AML-193 (cell line): Measurements from ENCODE around the gene SAMD9L.

Experiments used
- DNase-seq, 2 experiments: peaks; one replicate each; lab custom pipeline; 2025; lab: John Stamatoyannopoulos, UW

The SAMD9L gene

DNA sequence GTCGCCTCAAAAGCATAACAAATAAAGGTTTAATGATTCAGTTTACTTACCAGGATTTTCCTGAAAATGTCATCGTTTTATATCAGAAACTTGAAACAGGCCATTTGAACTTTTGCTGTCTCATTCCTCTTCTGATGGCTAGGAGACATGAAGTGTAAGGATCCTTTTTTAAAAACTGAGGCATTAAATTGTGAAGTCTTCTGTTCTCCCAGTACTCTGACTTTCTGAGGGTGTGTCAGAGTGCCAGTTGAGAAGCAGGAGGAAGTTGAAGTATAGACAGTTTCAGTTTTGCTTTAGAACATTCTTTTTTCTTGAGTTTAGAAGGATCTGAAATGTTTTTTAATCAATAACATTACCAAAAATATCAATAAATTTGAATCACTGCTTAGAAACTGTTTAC lies at the start of gene SAMD9L:
Gene SAMD9L (minus strand): TSS at position 242 of the 400 bp plus-strand sequence. CDS start 12,414 bp downstream, outside the sequence.
- peak; percentile 32 to 36 for DNase-seq

DNA sequence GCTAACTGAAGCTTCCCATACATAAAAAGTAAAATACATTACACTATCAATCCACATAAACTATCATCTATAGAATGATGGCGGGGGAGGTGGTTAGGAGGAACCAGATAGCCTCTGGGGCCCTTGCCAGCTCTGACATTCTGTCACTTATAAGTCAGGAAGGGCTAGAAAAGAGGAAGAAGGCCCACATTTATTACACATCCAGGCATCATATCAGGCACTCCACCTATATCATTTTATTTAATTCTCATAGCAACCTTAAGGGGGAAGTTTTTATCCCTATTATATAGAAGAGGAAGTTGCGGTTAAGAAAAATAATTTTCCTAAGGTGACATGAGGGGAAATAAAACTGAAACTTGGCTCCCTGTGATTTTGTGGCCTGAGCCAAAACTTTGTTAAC lies 48.2 kb upstream of the SAMD9L start:
- peak; percentile 53 to 62 for DNase-seq

- no peak for DNase-seq
Observed at GRCh38 chr7:93194386-93194785, 46.2 kb upstream of the SAMD9L start.

DNA sequence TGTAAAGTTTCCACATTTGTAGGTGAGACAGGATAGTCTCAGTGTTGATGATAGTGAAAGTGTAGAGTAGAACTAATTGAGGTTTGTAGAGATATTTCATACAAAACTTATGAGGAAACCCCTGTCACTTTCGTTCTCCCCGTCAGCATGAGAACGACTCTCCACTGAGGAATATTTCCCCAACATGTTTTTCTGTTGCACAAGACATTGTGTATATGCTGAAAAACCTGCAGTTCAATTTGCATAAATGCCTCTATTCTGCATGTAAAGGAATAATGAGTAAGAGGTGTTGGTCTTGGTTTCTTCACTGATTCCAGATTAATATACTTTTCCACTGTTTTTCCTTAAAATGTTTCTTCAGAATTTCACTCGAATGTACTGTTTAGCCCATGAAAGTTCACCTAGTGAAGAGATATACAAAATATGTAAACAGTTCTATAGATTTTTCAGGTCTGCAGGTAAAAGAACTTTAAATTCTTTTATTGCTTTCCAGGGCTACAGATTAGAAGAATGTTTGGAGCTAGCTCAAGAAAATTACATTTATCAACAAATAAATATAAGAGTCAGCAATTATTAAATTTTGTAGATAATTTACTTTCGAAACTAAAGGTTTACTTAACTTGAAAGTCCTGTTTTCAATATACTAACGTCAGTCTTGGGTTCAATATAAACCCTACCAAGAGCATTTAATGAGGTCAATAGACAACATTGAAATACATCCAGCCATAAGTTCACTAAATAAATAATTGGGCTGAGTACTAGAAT lies 40.9 kb upstream of the SAMD9L start:
- no peak for DNase-seq

GRCh38 chr7:93185303-93186027 lies 37.3 kb upstream of the SAMD9L start:
- DNase-seq = no peak

GRCh38 chr7:93179173-93179572 lies 31.0 kb upstream of the SAMD9L start:
- no peak for DNase-seq

DNA sequence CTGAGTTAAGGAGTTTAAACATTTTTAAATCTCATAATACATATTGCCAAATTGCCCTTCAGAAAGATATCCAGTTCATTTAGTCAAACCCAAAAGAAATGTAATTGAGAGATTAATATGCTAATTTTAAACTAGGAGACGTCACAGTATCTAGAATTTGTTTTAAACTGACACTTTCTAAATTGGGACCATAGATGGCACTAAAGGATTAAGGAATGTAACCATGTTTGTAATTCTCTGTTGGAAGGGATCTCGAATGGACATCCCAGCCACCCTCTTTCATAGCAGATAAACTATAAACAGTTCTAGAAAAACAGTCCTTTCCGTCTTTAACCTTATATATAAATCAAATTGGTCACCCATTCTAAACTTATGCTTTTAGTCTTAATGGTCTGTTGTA lies 30.0 kb upstream of the SAMD9L start:
- DNase-seq = peak; percentile 22 to 36

GRCh38 chr7:93176992-93177580 lies 28.9 kb upstream of the SAMD9L start:
- no peak for DNase-seq

DNA sequence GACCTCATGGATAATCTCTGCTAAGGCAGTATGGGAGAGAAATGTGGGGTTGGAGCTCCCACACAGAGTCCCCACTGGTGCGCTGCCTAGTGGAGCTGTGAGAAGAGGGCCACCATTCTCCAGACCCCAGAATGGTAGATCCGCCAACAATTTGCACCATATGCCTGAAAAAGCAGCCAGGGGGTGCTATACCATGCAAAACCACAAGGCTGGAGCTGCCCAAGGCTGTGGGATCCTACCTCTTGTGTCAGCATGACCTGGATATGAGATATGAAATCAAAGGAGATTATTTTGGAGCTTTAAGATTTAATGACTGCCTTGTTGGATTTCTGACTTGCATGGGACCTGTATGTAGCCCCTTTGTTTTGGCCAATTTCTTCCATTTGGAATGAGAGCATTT lies 27.0 kb upstream of the SAMD9L start:
- DNase-seq = no peak

DNA sequence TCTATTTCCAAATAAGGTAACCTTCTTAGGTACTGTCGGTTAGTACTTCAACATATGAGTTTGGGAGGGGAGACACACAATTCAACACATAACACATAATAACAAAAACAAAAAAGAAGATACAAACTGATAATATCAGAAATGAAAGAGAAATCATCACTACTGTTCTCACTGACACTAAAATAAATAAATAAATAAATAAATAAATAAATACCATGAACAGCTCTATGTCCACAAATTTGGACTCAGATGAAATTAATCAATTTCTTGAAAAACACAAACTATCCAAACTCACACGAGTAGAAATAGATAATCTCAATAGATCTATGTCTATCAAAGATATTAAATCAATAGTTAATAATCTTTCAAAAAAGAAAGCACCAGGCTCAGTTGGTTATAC lies 24.5 kb upstream of the SAMD9L start:
- DNase-seq = no peak

DNA sequence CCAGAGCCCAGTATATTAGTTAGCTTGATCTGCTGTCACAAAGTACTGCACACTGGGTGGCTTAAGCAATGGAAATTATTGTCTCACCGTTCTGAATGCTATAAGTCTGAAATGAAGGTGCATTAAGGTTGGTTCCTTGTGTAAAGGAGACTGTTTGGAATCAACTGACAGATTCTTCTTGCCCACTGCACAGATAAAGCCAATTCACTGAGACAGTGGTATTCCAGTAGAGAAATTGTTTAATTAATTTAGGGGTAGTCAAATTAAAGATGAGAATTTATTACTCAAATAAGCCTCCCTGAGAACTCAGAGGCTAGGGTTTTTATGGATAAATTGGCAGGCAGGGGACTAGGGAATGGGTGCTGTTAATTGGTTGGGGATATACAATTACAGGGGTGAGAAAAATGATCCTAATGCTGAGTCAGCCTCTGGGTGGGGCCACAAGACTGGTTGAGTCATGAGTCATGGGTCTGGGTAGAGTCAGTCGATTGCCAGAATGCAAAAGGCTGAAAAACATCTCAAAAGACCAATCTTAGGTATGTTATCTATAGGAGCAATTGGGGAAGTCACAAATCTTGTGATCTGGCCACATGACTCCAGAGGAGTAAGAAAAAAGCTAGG lies 23.5 kb upstream of the SAMD9L start:
- DNase-seq = no peak

- no peak for DNase-seq
Observed at GRCh38 chr7:93165447-93165846, 17.3 kb upstream of the SAMD9L start.

DNA sequence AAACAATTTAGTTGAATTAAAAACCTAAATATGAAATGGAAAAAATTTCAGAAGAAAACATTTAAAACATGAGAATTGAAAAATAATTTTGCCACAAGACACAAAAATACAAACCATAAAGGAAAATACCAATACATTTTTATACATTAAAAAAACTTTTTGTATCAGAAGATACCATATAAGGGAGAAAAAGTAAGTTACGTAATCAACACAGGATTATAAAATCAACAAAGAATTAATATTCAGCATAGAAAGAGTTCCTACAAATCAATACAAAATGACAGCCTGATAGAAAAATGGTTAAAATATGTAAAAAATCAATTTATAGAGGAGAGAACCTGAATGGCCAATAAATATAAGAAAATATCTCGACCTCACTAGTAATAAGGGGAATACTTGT lies 16.6 kb upstream of the SAMD9L start:
- DNase-seq = no peak

DNA sequence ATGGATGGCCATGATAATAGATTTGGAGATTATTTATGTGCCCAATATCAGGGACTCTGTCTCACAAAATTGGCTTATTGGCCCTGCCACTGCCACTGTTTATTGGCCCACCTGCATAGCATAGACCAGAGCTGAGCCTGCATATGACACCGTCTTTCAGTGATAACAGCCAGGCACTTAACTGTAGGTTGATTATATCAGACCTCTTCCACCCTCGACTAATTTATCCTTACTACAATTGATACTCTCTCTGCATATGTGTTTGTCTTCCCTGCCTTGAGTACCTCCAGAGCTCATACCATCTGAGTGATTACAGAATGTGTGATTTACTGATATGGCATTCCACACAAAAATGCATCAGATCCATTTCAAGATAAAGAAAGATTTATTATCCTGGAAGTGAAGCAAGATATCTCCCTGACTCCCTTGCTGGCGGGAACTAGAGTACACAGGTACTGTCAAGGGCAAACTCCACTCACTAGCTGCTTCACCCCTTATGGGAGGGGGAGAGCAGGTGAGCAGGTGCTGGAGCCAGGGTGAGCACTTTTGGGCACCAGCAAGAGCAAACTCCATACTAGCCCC lies 13.1 kb upstream of the SAMD9L start:
- no peak for DNase-seq

DNA sequence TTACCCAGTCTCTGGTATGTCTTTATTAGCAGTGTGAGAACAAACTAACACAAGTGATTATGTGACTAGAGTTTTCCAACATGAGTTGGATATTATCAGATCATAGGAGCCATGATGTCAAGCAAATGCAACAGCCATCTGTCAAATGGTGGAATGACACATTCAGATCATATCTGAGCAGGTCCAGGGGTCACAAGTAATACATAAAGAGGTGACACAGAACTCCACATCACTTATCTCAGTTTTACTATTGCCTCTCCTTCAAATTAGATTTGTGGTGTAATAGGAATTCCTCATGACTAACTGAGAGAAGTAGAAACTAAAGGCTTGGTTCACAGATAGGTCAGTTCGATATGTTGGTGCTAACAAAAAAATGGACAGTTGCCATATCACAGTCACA lies 12.2 kb upstream of the SAMD9L start:
- no peak for DNase-seq

- DNase-seq = no peak
Observed at GRCh38 chr7:93159490-93159889, 11.3 kb upstream of the SAMD9L start.

DNA sequence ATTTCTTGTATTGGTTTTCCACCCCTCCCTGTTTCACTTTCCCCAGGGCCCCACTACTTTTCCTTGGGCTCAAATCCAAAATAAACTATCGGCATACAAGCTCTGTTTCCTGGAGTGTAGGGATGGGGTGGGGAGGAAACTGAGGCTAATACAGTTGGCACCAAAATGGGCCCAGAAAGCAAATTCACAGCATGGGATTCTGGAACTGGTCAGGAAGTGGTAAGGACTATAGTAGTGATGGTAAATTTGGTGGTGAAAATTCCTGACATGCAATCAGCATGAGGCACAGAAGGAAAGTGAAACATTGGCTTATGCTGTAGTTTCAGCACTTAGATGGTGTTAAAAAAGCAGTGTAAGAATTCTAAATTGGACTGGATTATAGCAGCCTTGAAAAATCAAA lies 8.7 kb upstream of the SAMD9L start:
- no peak for DNase-seq

DNA sequence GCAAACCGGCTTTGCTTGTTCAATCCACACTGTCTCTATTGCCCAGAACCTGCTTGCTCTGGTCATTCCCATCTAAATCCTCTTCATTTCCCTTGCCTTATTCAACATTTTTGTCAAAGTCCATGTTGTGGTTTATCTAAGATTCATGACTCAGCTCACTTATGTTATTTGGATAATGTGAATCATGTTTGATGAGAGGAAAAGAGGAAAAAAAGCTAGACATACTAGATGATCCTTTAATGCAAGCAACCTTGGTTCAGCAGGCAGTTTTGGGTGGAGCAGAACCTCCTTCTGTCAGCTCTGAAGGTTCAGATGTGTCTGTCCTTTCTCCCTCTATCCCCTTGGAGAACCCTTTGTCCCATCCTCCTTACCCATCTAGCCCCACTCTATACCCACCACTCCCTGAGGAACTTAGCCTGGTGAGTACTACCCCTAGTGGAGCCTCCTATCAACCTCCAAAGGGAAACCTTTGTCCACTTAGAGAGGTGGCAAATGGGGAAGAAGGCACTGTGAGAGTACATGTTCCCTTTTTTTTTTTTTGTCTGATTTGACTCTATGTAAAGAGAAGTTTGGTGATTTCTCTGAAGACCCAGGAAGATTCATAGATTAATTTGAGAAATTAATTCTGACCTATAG lies 2.1 kb upstream of the SAMD9L start:
- peak; percentile 7 to 17 for DNase-seq

DNA sequence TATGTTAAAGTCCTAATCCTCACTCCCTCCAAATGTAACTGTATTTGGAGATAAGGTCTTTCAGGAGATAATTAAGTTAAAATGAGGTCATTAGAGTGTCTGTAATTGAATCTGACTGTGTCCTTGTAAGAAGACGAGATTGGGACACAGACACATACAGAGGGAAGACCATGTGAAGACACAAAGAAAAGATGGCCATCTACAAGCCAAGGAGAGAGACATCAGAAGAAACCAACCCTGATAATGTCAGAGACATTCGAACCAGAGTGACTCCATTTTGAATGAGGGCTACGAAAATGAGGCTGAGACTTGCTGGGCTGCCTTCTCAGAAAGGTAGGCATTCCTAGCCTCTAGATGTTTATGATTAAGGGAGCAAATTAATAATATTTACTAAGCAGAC lies 542 bp upstream of the SAMD9L start:
- DNase-seq = no peak

GRCh38 chr7:93147363-93147762 lies 822 bp downstream of the SAMD9L start:
- DNase-seq = peak; percentile 34 to 47

- peak in 1 of 2 experiments; percentile 11 for DNase-seq
Observed at GRCh38 chr7:93146472-93147141, 1.6 kb downstream of the SAMD9L start.
